Measurements from ENCODE around the gene CNTFR.

The CNTFR gene

DNA sequence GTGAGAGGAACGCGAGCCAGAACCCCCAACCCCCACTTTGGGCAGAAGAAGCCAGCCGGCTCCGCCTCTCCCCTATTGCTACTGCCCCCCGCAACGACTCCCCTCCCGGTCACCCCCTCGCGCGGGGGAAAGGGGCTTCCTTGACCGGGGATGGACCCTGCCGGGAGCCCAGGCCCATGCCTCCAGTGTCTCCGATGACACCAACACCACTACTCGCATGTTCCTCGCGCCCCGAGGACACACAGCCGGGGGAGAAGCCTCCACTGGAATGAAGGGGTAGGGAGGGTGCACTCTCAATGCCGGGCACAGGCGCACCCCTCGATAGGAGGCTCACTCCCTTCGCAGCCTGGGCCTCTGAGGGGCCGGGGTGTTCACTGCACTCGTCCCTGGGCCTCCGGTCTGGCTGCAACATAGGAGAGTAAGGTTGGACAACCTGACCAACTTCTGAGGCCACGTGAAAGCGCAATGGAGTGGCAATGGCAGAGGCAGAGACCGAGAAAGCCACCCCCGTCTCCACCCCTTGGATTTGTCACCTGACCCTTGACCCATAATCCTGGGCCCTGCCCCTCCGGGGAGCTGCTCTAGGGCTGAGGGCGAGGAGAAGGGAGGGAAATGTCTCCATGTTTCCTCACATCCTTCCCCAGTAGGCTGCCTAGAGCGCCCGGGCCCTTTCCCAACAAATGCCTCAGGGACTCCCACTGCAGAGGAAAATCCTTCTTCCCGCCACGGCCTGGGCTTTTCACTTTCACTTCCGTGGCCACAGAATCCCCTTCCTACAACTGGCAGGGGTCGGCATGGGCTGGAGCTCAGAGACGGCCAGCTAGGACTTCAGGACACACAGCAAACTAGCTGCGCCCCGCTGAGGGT, 1.1 kb upstream of the CNTFR start:
- no peak for DNase-seq

DNA sequence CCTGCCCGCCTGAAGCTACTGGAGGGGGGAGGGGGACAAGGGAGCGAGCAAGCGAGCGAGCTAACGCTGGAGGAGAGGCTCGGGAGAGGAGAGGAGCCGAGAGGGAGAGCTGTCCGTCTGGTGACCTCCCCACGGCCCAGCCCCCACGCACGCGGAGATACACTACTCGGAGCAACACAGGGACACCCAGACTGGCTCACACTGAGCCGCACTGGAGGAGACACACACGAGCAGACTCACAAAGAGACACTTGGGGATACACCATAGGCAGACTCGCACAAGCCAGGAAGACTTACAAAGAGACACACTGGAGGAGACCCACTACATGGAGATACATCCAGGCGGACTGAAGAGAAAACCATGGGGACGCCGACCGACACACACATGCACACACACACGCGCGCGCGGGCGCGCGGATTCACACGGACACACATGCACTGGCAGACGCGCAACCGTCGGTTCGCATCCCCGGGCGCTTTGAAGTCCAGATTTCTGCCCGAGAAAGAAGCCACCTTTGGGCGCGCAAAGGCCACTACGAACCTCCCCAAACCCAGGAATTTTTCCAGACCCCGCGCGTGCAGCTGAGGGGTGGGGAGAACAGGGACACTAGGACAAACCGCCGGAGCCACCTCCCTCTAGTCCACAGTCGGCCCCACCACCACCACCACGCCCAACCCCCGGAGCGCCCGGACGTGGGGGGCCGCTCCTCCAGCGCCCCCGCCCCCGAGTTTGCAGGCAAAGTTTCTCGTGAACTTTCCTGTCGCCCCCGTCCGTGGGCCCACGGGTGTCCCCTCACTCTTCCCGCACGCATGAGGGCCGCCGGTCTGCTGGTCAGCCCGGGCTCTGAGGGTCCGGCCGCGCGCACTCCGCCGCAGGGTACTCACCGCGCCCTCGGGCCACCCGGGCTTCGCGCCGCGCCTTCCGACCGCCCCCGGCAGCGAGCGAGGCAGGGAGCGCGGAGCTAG, 571 bp downstream of the CNTFR start:
- no peak for DNase-seq

DNA sequence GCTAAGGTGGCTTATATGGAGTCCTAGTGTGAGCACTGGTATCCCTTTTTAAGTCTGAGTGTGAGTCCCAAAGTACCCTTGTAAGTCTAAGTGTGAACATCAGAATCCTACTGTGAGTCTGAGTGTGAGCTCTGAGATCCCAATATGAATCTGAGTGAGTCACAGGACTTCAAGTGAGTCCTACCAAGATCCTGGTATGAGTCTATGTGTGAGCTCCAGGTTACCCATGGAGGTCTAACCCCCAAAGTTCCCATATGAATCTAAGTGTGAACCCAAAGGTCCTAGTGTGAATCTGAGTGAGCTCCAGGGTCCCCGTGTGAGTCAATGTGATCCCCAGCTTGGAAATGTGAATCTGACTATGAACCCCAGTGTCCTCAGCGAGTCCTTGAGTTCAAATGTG, 2.3 kb downstream of the CNTFR start:
- no peak for DNase-seq

GRCh38 chr9:34585946-34586669, 3.4 kb downstream of the CNTFR start:
- no peak for DNase-seq

GRCh38 chr9:34584970-34585369, 4.6 kb downstream of the CNTFR start:
- no peak for DNase-seq

DNA sequence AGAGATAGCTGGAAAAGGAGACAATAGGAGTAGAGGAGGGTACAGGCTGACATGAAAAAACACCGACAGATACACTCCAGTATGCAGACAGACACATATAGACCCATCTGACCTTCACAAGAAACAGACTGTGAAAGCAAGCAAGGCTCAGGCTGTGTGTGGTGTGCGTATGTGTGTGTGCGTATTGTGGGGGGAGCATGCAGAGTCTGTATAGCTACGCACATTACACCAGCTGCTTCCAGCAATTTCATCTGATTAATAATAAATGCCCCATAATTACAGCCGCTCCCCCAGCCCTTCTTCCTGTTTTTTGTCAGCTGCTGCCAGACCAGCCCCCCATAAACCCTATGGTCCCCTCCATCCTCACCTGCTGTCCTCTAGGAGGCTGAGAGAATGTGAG, 6.7 kb downstream of the CNTFR start:
- DNase-seq = no peak

- DNase-seq = no peak
Observed at GRCh38 chr9:34581318-34581717, 8.2 kb downstream of the CNTFR start.

DNA sequence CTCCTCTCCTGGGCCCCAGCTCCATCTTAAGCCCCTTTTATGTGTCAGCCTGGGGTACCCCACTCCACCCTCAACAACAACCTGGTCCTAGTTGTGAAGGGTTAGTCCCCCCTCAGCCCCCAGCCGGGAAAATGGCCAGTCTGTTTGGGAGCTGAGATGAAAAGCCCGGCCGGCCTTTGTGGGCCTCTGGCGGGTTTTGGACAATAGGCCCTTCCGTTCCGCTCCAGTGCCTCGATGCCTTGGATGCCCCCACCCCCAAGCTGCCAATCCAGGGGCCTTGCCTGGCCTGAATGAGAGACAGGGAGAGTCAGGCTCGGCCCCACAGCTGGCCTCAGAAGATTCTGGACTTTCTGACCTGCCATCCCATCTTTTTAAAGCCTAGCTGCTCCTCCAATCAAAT, 9.2 kb downstream of the CNTFR start:
- DNase-seq = no peak

GRCh38 chr9:34579808-34580163, 9.7 kb downstream of the CNTFR start:
- no peak for DNase-seq

DNA sequence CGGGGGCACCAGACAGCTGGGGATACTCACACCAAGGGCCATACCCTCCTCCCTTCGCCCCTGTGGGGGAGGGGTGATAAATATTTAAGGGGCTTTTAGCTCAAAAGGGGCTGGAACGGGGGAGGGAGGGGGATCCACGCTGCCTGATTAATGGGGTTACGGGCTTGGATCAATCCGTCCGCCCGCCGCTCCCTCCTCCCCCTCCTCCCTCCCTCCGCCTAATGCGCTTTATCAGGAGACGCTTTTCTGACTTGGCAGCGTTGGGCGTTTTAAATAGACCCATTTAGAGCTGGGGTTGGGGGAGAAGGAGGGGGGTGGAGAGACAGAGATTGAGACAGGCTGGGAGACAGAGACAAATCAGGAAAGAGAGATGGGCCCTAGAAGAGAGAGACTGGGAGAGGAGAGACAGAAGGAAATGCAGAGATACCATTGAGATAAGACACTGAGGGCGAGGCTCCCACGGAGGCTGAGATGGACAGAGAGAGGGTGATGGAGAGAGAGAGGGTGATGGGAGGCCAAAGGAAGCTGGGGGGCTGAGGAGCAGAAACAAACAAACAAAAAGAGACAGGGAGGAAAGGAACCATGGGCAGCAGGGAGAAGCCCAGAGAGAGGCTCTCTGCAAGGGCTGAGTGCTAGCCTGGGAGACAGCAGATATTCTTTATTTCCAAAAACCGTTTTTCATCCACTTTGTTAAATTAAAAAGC, 10.3 kb downstream of the CNTFR start:
- DNase-seq = no peak

DNA sequence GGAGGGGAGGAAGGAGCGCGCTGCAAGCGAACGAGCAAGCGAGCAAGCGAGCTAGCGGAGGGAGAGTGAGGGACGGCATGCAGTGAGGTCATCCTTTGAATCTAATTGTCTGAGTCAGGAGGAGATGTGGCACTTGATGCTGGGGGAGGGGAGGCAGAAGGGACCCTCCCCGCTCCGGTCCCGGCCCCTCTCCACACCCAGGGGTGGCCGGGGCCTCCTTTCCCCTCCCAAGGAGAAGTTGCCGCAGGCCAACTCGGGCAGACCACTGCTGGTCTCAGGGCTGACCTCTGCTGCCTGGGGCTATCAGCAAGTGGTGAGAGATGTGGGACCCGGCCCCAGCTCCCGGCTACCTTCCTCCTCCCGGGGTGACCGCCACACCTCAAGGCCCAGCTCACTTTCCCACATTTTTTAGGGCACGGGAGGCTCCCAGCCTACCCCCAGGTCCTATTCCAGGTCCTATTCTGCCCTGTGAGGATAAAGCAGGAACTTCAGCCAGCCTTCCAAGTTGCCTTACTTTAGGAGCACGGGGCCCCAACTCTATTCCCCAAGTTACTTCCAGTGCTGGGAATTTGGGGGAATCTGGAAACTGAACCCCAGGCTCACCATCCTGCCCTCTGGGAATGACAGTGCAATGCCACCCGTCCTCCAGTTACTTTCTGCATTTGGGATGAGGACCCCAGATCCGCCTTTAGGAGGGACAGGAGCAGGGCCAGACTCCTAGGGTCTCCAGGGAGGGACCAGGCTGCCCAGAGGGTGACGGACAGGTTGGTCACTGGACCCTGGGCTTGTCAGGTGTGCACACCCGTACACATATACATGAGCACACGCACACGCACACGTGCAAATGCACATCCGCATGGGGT, 11.1 kb downstream of the CNTFR start:
- peak; percentile 71 for DNase-seq

DNA sequence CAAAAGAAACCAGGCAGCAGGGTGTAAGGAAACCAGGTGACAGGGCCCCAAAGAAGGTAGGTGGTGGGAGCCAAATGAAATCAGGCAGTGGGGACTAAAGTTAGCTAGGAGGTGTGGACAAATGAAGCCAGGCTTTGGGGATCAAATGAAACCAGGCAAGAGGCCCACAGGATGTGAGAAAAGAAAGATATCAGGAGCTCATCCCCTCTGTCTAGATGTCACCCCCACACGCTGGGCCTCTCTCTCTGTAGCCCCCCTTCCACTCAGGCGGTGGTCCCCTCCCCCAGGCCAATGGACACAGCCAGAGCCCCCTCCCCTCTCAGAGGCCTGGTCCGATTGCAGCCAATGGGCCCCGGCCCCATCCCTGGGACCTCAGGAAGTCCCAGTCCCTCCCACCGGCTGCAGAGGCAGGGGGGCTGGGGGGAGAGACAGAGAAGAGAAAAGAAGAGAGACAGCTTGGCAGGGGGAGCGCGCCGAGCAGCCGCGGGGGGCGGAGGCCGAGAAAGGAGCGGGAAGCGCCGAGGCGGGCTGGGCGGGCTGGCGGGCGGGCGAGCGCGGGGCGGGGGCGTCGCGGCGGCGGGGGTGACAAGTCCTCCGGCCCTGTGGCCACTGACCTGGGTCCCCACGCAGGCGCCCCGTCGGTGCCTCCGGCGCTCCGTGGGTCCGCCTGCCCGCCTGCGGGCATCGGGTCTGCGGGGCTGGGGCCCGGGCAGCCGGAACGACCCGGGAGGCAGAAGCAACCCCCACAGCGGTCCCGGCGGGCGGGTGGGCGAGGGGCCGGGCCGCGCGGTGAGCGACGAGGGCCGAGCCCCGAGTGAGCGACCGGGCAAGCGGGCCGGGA, 11.9 kb downstream of the CNTFR start:
- DNase-seq = no peak

DNA sequence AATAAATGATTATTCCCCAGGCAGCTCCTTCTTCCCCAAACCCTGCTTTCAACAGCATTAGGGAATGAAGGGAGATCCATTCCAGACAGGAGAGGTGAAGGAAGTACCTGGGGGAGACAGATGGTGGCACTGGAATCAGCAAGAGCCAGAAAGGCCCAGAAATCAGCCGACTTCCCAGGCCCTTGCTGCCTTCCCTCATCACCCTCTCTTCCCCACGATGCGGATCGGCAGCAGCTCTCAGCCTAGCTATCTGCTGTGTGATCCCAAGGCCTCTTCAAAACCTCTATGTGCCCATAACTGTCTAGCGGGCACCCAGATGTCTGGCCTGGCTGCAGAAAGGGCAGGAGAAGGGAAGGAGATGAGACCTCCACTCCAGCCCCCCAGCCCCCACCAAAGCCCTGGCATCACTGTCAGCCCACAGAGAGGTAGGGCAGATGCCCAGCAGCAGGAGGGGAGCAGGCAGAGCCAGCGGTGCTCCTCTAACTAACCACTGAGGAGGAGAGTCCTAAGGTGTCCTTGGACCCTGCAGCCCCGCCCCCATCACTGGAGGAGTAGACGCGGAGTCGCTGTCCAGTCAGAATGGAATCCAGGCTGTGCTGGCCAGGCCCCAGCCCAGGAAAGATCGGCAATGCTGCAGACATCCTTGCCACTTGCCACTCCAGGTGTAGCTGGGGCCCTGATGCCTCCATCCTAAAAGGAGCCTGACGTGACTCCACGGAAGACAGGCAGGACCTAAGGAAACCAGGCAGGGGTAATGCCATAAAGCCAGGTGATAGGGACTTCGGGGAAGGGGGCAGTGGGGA, 12.7 kb downstream of the CNTFR start:
- no peak for DNase-seq

DNA sequence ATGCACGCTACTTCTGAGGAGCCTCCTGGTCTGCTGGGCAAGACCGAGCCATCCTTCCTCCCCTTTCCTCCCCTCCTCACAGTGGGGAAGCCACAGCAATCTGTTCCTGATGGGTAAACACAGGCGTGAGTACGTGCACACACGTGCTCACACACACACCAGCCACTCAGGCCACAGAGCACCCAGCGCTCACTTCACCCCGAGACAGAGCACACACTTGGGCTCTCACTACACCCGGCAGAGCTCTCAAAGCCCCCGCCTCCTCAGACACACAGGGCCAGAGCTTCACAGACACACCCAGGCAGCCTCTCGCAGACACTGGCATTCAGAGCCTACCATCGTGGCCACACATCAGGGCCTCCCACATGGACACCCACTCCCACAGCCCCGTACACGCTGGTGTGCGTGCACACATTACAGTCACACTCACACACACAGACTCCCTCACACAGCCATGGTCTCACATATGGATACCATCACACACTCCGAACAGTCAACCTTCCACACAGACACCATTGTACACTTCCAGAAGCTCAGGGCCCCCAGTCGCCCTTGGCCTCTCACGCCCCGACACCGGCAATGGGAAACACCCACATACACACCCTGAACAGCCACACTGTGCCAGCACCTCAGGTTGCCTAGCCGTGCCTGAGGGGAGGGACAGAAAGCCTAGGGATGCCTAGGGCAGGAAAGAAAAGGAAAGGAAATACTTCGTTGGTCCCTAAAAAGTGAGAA, 13.5 kb downstream of the CNTFR start:
- no peak for DNase-seq

DNA sequence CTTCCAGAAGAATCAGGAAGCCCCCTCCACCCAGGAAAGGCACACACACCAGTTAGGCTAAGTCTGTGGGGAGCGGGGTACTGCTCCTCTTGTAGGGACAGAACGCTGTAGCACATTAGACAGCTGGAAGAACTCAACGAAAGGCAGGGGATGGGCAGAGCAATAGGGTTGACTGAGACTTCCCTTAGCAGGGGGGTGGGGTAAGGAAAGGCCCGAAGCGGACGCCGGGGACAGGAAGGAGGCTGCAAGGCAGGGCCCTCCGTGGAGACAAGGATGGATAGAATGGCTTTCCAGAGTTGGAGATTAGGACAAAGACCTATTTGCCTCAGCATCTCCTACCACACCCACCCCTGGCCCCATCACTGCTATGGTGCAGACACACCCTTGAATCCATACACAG, 14.3 kb downstream of the CNTFR start:
- DNase-seq = no peak

DNA sequence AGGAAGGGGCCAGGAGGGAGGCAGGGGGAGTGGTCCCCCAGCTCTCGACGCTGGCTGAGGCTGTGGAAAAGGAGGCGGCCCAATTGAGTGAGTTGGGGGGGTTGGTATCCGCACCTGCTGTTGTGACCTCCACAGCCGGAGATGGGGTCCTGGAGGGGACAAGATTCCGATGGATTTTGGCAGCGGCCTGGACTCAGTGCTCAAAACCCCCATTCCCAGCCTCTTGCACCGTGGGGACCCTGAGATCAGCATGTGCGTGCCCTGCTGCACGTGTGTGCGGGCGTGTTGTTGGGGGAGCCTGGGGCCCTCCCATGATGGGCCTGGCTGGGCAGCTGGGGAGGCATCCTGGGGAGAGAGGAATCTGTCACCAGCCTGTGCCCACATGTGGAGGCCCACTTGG, 15.0 kb downstream of the CNTFR start:
- DNase-seq = no peak

- no peak for DNase-seq
Observed at GRCh38 chr9:34573599-34574325, 15.8 kb downstream of the CNTFR start.

- DNase-seq = no peak
Observed at GRCh38 chr9:34572628-34573027, 16.9 kb downstream of the CNTFR start.

Measured in fibroblast of skin of back (primary cell).